Left ventricle myocardium superior (tissue), 1 donor: ENCODE measurements around the gene NDUFA9. TPM values are rescaled to one million over a fixed set of nuclear protein-coding genes. Genes with fewer than 3 reads are reported as not detected.

Experiments
- ATAC-seq: fragments of 200-7000 bp; cut with Tn5 transposase; one replicate; pipeline ENCODE4 v1.9.1; 2020; ENCODE audit warnings: mild to moderate bottlenecking, moderate library complexity
- DNase-seq: peaks from one replicate; pipeline ENCODE4 v3.0.0-alpha.2; 2020
- intact Hi-C: fragments of 100-400 bp; cut with micrococcal nuclease; formaldehyde crosslinking; loops from one replicate; pipeline ENCODE4 v1.11.0; 2022
- total RNA-seq: library from RNA; stranded (reverse); fragmentation: NEBNext Ultra II Directional; extraction: Animal tissue kit (Norgen Biotek cat#: 25700); gene quantifications from one replicate; pipeline ENCODE4 v1.2.1, GENCODE V29; 2021
- donor health status: DM: no; HTN: yes; CAD: no; lungs with severe emphysema.

The NDUFA9 gene
- total RNA-seq, 1 donor from 2014 or later: 348 TPM

DNA sequence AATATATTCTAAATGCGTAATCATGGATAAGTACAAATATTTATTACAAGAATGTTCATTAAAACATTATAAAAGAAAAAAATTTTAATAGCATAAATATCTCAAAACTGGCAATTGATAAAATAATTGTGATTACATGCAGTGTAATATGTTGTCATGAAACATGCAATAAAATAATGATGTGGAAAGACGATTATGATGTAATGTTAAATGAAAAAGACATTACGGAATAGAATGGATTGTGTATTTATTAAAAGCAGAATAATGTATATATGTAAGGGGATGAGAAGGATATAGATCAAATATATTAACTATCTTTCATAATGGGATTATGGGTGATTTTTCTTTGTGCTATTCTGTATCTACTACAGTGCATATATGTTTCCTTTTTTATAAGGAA is 32.8 kb downstream of the NDUFA9 start:
- DNase-seq: no peak
- ATAC-seq: no peak
- intact Hi-C loops: no loop called here

DNA sequence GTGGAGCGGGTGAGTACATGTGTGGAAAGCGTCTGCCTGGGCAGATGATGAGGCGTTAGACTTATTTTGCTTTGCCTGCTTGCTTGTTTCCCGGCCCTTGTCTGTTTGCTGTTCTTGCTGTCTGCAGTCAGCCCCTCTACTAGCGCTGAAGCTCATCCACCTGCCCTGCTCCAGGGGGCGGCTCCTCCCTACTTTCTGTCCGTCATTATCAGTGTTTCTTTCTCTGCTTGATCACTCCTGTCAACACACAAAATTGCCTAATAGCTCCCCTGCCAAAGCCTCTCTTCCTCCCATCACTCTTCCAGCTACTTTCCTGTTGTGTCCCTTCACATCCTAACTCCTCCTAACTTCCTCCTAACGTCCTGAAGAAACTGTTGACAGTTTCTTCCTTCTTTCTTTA is 36.4 kb downstream of the NDUFA9 start:
- ATAC-seq (peak; percentile 73), DNase-seq (no peak)
- intact Hi-C loops: no loop called here

DNA sequence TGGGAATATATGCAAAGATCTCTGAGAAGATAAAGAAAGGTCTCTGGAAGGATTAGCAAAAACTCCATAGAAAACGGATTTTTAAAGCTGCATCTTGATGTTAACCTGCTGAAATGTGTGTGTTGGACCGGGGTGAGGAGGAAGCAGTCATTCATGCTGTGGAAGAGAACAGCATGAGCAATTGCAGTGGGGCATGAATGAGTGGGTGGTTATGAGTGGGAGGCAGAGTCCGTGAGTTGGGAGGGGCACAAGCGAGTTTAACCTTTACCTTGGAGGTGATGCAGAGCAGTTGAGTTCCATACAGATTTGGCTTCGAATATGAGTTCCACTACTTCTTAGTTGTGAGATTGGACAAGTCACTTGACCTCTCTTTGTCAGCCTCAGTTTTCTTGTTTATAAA is 41.8 kb downstream of the NDUFA9 start:
- DNase-seq (no peak), ATAC-seq (no peak)
- intact Hi-C loops: no loop called here

Other genes with a start within 250 kb of the NDUFA9 start
- not detected for gene FGF6, start 203.3 kb upstream of the NDUFA9 start, total RNA-seq
- gene RAD51AP1, start 110.2 kb upstream of the NDUFA9 start, total RNA-seq: 1.2 TPM
- gene DYRK4, start 86.9 kb upstream of the NDUFA9 start, total RNA-seq: 26.6 TPM
- 2.4 TPM for gene AKAP3, start 63 bp upstream of the NDUFA9 start, total RNA-seq
- 1.7 TPM for gene GALNT8, start 71.3 kb downstream of the NDUFA9 start, total RNA-seq